ENCODE measurements around the gene ENO4.

The ENO4 gene

DNA sequence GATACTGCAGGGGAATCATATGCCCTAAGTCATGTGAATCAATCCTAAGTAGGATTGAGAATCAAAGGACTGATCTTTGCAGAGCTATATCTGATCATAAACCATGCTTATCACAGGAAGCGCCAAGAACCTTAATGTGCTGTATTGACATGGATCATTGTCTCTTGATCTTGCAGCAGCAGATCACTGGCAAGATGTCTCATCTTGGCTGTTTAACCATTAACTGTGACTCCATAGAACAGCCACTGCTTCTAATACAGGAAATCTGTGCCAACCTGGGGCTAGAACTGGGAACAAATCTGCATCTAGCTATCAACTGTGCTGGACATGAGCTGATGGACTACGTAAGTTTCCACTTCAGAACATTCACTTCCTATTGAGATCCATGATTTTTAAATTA is 21.6 kb downstream of the ENO4 start:
- no peak for DNase-seq

DNA sequence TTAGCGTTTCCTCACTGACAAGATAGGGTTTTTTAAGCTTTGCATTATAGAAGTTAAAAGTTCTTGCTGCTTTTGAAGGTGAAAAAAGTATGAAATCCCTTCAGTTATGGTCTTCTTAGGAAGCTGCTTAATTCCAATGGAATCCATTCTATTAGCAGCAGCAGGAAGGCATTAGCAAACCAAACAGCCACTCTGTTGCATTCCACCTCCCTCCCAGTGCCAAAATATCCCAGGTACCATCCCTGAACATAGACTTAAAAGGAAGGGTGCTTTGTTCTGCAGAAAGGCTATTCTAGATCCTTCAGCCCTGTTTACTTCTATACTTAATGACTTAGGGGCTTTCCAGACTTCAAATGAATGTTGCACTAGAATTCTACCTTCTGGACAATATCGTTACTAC is 23.8 kb downstream of the ENO4 start:
- no peak for DNase-seq

DNA sequence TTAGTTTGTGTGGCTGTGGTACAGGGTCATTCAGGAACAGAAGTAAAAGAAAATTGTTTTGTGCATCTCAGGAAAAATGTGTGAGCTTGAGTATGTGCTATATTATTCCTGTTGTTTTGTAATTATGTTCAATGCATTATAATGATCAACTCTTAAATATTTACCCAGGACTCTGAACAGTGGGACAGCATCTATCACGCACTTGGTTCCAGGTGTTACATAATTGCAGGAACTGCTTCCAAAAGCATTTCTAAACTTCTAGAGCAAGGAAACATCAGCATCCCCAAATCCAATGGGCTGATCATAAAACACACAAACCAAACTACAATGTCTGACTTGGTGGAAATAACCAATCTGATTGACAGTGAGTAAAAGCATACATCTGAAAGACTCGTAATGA is 26.6 kb downstream of the ENO4 start:
- DNase-seq: no peak

DNA sequence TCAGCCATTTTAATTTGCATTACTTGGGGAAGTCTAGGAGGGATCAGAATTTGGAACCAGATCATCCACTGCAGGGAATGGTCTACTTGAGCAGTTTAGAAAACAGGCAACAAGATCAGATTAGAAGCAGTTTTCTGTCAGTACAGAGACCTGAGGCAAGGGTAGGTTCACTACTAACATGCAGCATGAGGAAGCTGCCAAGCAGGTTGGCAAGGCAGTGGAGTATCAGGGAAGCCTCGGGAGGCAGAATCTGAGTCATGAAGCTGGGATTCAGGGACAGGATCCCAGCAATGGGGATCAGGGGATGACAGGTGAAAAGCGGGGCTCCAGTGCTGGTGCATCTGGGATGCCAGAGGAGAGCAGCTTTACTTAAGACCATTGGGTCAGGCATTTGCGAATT is 28.1 kb downstream of the ENO4 start:
- DNase-seq: no peak

DNA sequence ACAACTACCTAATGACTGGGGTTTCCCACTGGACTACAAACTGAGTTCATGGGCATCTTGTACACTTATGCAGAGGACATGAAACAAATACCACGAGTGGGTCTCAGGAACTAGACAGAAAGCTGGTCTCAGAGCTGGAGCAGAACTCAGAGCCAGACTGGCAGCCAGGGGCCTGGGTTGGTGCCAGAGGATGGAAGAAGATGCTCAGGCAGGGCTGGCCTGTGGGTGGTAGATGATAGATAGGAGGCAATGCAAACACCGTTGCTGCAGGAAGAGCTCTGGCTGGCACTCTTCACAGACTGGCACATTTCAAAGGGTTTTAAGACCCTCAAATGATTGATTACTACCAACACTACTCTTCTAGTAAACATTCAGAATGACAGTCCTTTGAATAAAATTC is 28.8 kb downstream of the ENO4 start:
- DNase-seq: no peak

DNA sequence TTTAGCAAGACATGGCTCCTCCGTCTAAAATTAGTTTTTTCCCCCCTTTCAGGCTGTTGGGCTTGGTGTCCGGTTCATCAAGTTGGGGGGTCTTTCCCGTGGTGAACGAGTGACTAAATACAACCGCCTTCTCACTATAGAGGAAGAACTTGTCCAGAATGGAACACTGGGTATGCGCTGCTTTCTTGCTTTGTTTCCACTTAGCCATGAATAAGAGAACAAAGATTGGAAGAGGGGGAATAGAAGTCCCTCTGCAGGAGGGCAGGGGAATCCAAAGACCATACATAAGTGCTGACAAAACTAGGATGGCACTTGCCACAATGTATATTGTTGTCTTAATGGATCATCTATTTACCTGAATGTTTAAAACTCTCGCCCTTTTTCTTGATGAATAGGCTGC is 30.5 kb downstream of the ENO4 start:
- no peak for DNase-seq

DNA sequence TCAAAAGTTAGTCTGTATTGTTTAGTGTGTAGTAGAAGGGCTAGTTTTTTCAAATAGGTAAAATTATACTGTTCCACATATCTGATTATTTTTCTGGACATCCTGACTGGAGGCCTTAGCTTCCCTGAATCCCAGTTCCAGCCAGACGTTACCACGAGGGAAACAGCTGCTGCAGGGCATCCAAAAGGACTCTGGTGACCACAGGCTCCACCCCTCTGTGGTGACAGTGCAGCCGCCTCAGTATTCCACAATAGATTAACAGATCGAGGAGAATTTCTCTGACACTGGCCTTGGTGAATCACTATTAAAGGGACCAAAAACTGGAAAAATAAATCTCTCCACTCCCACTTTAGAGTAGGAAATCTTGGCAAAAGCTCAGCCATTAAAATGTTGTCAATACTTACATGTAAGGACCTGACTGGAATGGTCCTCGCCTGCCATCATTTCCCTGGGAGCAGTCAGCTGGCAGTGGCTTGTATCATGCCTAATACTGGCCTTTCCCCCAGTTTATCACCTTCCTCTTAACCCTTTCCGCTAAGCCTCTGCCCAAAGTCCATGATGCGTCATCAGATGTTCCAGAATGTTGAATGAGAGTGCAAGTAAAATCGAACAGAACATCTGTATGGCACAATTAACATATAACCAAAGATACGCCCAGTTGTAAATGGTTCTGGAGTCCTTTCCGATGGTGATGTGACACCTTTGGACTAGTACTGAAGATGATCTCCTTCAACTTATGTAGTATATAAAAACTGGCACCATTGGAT is 31.6 kb downstream of the ENO4 start:
- DNase-seq: no peak

DNA sequence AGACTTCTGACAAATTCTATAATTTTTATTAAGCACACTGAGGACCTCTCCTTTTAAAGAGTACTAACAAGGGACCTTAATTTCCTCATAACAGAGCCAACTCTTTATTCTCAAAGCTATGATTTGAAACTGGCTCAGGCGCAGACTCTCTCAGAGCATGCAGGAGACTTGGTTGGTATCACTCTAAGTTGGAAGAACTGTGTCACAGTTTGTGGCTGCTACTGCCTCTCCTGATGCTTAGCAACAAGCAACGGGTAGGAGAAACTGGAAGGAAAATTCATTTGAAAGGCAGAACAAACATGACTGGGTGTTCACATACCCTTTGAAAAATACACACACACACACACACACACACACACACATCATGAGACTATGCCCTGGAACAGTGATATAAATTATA is 33.3 kb downstream of the ENO4 start:
- DNase-seq: no peak

DNA sequence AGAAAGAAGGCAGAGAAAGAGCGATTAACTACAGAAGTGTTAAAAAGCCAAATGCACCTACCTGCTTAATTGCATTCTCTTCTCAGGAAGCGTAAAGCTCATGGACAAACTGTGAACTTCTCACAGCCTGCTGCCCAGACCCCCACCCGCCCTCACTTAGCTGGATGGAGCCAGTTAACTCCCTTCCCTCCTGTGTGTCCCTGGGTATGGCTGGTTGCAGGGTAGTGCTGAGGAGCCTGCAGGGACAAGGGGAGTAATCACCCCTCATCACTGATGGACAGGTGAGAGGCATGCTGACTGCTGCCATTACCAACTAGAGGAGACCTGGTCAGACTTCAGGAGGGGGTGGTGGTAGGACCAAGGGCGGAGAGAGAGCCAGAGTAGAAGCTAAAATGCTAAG is 37.5 kb downstream of the ENO4 start:
- no peak for DNase-seq

DNA sequence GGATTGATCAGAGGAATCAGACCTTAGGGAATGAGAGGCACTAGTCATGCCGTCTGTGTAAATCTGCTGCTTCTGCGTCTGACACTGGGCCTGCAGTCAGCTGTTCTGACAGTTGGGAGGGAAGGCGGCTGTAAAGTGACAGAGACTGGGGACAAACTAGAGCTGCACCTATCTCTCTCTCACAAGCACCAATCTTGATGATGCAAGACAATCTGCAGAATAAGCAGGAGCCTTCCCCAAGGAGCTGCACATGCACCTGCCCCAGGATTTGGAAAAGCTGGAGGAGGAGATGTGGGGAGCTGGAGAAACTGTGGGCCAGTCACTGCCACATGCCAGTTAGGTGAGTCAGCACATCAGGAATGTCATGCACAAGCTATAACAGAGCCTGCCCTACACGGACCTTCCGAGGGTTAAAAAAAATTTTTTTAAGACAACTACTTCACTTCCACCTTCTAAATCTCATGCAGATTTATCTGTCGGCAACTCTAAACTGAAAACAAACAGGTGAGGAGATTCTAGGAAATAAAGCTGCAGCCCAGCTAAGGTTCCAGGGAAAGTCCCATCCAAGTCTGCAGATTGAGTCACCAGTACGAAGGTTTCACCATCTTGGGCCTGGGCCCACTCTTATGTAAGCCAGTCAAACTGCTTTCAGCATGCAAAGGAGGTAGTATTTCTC is 39.2 kb downstream of the ENO4 start:
- DNase-seq: no peak

DNA sequence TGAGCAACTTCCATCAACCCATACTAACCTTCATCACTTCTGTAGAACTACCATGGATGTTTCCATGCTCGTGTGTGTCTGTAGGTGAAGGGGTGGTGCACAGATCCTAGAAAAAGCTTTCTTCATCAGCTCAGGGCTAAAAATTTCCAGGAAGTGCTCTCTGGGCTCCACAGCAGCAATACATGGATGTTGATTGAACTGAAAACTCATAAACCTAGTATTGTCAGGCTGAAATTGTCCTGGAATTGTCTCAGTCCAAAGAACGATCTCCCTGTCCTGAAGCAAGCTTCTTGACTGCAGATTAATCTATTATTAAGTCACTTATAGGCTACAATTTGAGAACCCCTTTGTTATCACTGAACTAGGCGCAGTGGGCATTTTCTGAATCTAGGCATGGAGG is 39.8 kb downstream of the ENO4 start:
- DNase-seq: no peak

DNA sequence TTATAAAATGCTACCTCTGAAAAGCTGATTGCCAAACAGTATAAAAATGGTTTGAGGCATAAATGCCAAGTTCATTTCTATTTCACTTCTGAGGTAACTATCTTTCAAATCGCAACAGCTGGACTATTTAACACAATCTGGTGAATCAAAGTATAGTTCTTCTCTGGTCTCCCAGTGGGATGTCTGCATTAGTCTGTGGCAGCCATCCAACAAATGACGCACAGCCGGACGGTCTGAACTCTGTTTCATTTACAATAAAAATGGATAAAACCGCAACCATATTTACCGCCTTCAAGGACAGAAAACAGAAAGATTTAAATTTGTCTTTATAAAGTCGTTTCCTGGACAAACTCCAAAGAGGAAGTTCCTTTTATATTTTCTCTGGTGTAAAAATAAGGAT is 41.9 kb downstream of the ENO4 start:
- no peak for DNase-seq

DNA sequence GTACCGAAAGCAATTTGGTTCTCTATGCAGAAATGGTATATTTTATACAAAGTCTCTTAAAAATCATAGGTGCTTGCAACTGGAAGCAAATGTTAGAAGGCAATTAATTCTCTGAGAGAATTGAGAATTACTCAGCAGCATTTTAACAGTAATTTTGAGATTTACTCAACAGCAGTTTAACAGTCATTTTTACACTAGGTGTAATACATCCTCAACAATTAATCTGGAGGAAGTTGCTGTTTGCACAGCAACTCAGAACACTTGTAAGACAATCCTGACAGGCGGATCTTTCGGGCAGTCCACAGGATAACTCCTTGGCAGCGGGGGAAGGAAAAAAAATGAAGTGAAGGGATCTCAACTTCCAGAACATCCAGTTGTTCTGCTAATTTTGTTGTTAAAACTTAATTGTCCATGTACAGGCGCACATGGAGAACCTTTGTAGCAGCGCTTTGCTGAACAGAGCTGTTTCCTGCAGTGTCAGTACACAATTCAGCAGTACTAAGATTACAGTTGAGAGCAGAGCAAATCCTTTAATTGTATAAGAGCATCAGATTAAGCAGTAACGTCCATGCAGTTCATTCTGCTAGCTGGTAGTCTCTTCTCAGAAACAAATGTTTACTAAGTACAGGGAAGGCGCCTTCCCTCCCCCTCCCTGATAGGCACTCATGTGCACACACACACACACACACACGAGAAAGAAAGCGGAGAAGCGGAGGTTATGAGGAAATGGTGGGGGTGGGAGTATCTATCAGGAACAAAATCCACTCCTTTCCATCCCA is 43.8 kb downstream of the ENO4 start:
- no peak for DNase-seq

DNA sequence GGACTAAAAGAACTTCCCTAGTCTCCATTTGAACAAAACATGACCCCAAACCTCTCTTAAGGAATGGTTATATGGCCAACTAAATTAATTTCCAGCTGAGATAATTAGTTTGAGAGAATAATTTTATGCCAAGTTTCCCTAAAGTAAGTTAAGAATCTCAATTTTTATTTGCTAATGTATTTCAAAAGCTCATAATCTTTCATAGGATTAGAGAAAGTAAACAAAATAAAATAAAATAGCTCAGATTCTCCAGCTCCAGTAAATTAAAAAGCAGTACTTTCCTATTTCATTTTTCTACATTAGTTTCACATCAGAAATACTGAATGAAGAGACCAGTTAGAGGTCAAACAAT is 44.4 kb downstream of the ENO4 start:
- no peak for DNase-seq

DNA sequence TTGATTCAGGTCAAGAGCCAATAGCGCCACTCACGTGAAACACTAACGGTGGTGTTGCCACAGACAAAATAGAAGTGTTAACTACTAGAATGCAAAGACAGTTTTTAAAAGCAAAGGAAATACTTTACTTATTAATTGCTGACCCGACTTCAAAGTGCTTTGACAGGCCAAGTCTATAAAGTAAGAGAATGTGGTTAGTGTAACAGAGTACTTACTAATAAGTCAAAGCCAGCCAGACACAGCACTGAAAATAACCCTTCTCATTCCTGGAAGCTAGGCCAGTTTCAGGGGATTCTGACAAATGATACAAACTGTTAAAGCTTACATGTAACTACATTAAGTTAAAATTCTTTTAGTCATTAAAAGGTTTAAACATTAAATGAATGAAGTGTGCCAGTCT is 50.3 kb downstream of the ENO4 start:
- no peak for DNase-seq

DNA sequence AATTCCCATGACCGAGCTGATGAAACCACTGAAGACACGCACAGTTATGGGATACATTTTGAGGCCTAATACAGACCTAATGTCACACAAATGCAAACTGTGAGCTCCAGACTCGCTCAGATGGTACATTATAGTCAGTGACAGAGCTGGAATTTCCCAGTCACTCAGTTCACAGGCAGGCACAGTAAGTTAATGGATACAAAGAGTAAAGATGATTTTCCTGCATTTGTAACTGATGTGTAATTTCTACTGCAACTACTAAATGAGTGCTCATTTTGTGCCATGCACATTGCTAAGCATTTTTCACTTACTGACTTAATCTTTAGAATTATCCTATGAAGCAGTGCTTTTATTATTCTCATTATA is 56.5 kb downstream of the ENO4 start:
- no peak for DNase-seq

DNA sequence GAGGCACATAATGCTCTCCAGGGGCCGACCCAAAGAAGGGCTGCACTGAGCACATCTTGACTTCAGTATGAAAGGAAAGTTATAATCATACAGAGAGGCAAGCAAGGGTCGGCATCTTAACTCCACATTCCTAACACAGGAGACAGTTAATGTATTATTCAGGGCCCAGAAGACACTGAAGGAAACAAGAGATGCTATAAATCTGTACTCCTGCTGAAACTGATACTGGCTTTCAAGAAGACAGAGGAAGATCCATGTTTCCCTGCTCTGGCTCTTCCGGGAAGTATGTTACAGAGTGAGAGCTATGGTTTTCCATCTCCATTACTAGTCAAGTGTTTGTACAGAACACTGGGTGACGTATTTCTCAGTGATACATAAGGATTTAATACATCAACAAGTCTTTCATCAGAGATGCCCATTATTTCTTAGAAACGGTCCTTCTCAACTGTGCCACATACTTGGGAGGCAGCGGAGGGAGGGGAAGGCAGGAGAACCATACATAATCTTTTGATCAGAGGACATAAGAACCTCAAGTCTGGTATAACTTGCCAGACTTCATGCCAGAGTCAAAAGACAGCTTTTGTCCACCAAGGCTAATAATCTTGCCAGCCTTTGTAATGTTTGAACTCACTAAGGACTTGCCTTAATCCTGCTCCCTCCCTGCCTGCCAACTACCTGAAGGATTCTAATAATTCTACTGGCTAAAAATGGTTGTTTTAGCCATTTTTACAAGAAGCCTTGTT is 58.1 kb downstream of the ENO4 start:
- DNase-seq: no peak

DNA sequence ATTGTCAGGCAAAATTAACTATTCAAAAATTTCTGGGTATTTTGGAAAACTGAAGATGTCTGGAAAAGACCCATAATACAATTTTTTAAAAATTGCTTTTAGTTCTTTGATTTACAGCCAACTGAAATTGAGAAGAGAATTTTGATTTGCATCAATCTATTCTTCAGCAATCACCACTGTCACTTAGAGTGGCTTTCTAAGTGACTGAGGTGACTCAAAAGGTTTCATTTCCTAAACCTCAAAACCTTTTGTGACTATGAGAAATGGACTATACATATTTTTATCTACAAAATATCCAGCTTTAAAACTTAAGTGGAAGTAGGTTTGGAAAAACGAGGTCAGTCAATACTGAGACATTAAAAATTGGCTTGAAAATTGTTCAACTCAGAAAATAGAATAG is 60.0 kb downstream of the ENO4 start:
- no peak for DNase-seq

DNA sequence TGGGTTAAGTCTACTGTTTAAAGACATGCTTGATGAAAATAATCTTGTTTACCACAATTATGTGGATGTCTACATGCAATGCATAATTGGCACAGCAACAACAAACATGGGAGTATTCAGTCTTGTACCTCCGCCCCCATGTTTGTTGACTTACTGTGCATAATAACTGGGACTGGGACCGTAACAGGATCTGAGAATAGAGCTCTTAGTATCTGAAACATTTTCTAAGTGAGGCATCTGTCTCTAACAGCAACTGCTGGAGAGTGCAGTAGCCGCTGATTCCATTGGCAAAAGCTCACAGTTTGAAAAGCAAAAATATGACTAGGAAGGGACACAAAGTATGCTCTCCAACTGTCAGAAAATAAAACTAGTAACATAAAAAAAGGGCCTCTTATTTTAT is 61.6 kb downstream of the ENO4 start:
- no peak for DNase-seq

DNA sequence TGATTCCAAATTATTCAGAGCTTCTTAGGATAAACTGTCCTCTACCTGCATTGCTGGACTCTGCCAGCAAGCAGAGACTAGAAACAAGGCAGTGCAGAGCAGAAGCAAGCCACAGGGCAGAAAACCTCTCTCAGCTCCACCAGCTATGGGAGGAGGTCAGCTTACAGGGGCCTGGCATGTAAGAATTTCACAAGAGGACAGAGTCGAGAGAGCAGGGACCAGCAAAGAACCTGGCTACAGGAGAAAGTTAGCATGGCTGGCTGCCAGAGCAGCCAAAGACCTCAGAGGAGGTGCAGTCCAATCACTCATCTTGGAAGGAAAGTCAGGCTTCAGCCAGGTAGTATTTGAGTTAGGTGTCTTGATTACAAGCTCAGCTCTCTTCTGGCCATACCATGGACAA is 62.9 kb downstream of the ENO4 start:
- no peak for DNase-seq

DNA sequence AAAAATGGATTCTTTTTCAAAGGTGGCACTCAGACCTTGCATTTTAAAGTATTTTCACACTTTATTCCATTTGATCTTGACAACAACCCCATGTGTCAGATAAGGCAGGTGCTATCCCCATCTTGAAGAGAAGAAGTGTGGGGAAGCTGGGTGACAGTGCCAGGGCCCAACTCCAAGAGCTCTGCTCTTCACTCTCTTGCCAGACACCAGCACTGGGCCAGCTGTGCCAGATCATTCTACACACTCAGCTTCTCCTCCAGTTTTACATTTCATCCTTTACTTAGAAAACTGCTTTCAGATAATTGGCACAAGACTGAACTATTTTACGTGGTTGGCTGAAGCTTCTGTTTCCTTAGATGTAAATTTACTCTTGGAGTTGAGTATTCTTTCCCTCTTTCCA is 64.4 kb downstream of the ENO4 start:
- no peak for DNase-seq

DNA sequence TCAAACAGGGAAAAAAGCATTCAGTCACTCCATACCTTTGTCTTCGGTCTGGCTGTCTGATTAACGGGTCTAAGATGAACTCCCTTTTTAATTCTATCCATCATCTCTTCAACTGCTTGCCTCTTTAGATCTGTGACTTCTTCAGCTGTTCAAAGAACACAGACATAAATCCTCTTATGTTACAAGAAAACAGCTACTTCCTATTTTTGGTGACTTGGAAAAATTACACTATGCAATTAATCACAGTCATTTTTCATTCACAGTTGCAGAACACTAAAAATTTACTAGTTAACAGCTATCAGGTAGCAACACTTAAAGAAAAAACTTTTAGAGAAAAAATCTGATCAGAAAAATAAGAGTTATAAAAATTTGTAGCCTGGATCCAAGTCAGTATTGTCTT is 66.0 kb downstream of the ENO4 start:
- DNase-seq: no peak

DNA sequence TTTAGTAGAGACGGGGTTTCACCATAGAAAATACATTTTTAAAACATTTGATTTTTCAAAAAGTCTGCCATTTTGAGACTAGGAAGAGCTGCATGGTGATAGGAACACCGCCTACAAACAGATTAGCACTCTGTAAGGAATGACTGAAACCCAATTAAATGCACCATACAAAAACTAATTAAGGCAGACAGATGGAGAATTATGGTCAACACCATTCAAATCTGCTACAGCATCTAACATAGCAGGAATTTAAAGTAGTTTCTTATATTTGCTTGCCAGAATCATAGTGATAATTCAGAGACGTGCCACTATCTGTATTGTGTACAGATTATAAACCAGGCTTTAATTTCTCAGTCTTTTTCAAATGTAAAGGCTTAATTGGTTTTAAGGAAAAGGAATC is 68.2 kb downstream of the ENO4 start:
- DNase-seq: no peak

DNA sequence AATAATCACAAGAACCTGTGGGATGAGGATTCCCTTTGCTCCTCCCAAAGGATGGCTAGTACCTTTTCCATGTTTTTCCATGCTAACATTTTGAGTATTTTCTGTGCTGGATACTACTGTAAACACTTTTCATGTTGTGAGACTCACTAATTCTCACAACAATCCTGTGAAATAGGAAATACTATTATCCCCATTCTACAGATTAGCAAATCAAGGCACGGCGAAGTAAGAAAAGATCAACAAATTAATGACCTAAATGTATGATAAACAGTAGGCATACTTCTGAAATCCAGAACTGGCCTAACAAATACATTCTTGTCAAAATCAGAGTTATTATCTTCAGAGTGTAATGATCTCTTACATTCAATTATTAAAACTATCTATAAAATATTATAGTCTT is 69.3 kb downstream of the ENO4 start:
- no peak for DNase-seq
